GM19099 (cell line): ENCODE measurements around the gene KRT83.

ENCODE experiments used
- POLR2A ChIP-seq: IDR thresholded peaks from 3 replicates; pipeline ENCODE4 v1.6.1; 2011; ENCODE audit warnings: low read depth; ENCODE audit not compliant: insufficient read length; ENCODE audit errors: extremely low read depth

Gene KRT83

GRCh38 chr12:52346593-52346992, 25.4 kb upstream of the KRT83 start:
- TF ChIP-seq POLR2A: no peak

GRCh38 chr12:52344111-52344510, 22.9 kb upstream of the KRT83 start:
- TF ChIP-seq POLR2A: no peak

- no peak for TF ChIP-seq POLR2A
These were observed 22.4 kb upstream of the KRT83 start for GRCh38 chr12:52343550-52343949.

- TF ChIP-seq POLR2A: no peak
These were observed 21.7 kb upstream of the KRT83 start for GRCh38 chr12:52342781-52343490.

GRCh38 chr12:52341066-52341580, 19.9 kb upstream of the KRT83 start:
- no peak for TF ChIP-seq POLR2A

GRCh38 chr12:52338241-52338960, 17.2 kb upstream of the KRT83 start:
- no peak for TF ChIP-seq POLR2A

- no peak for TF ChIP-seq POLR2A
These were observed 15.9 kb upstream of the KRT83 start for GRCh38 chr12:52337054-52337453.

- no peak for TF ChIP-seq POLR2A
These were observed 15.4 kb upstream of the KRT83 start for GRCh38 chr12:52336641-52337040.

GRCh38 chr12:52335598-52336262, 14.5 kb upstream of the KRT83 start:
- TF ChIP-seq POLR2A: no peak

GRCh38 chr12:52334185-52334584, 13.0 kb upstream of the KRT83 start:
- TF ChIP-seq POLR2A: no peak

- TF ChIP-seq POLR2A: no peak
These were observed 12.1 kb upstream of the KRT83 start for GRCh38 chr12:52333321-52333720.

GRCh38 chr12:52332381-52332780, 11.2 kb upstream of the KRT83 start:
- TF ChIP-seq POLR2A: no peak

- TF ChIP-seq POLR2A: no peak
These were observed 10.6 kb upstream of the KRT83 start for GRCh38 chr12:52331833-52332232.

- TF ChIP-seq POLR2A: no peak
These were observed 9.8 kb upstream of the KRT83 start for GRCh38 chr12:52331039-52331438.

GRCh38 chr12:52327830-52328500, 6.8 kb upstream of the KRT83 start:
- TF ChIP-seq POLR2A: no peak
